HEK293T (cell line): ENCODE measurements around the gene SORBS2.

Experiments used
- CTCF ChIA-PET: fragments of 350-600 bp; formaldehyde crosslinking; extraction: SDS; loops from one replicate; lab custom pipeline; 2021; ENCODE audit warnings: antibody characterized with exemption, inconsistent platforms; lab: Yijun Ruan, JAX
- POLR2A ChIA-PET: fragments of 350-600 bp; formaldehyde crosslinking; extraction: SDS; loops from one replicate; lab custom pipeline; 2020; ENCODE audit warnings: antibody characterized with exemption, inconsistent platforms; lab: Yijun Ruan, JAX
- DNase-seq: peaks from one replicate; pipeline ENCODE4 v3.0.0; 2012; ENCODE audit warnings: mixed read lengths; ENCODE audit errors: extremely low spot score
- ARNT ChIP-seq: fragments of 450-650 bp; IDR thresholded peaks from 2 replicates; pipeline ENCODE4 v1.6.1; 2017; ENCODE audit warnings: mild to moderate bottlenecking
- BHLHE40 ChIP-seq: fragments of 450-650 bp; IDR thresholded peaks from 2 replicates; pipeline ENCODE4 v1.6.1; 2016; ENCODE audit warnings: mild to moderate bottlenecking, moderate library complexity, borderline replicate concordance
- CTBP1 ChIP-seq: fragments of 450-650 bp; IDR thresholded peaks from 2 replicates; pipeline ENCODE4 v1.6.1; 2016; ENCODE audit warnings: borderline replicate concordance
- ELF4 ChIP-seq: fragments of 450-650 bp; IDR thresholded peaks from 2 replicates; pipeline ENCODE4 v1.6.1; 2017; ENCODE audit warnings: antibody characterized with exemption
- FOXA1 ChIP-seq: fragments of 450-650 bp; IDR thresholded peaks from 2 replicates; pipeline ENCODE4 v1.6.1; 2016; ENCODE audit warnings: mild to moderate bottlenecking
- FOXK2 ChIP-seq: fragments of 450-650 bp; IDR thresholded peaks from 2 replicates; pipeline ENCODE4 v1.6.1; 2016; ENCODE audit warnings: mild to moderate bottlenecking
- FOXM1 ChIP-seq: fragments of 450-650 bp; IDR thresholded peaks from 2 replicates; pipeline ENCODE4 v1.6.1; 2017; ENCODE audit warnings: mild to moderate bottlenecking, borderline replicate concordance
- HDGF ChIP-seq: fragments of 450-650 bp; IDR thresholded peaks from 2 replicates; pipeline ENCODE4 v1.6.1; 2017; ENCODE audit warnings: antibody characterized with exemption, borderline replicate concordance
- L3MBTL2 ChIP-seq: fragments of 450-650 bp; conservative IDR thresholded peaks from 2 replicates; pipeline ENCODE4 v1.6.1; 2016; ENCODE audit warnings: mild to moderate bottlenecking
- LEF1 ChIP-seq: fragments of 450-650 bp; IDR thresholded peaks from 2 replicates; pipeline ENCODE4 v1.6.1; 2017; ENCODE audit warnings: mild to moderate bottlenecking, borderline replicate concordance
- NFRKB ChIP-seq: fragments of 450-650 bp; IDR thresholded peaks from 2 replicates; pipeline ENCODE4 v1.6.1; 2016; ENCODE audit warnings: mild to moderate bottlenecking, moderate library complexity
- SP1 ChIP-seq: fragments of 450-650 bp; IDR thresholded peaks from 2 replicates; pipeline ENCODE4 v1.6.1; 2017
- SUZ12 ChIP-seq: fragments of 450-650 bp; IDR thresholded peaks from 2 replicates; pipeline ENCODE4 v1.6.1; 2016; ENCODE audit warnings: mild to moderate bottlenecking
- TARDBP ChIP-seq: fragments of 450-650 bp; IDR thresholded peaks from 2 replicates; pipeline ENCODE4 v1.6.1; 2016
- ZNF384 ChIP-seq: fragments of 450-650 bp; IDR thresholded peaks from 2 replicates; pipeline ENCODE4 v1.6.1; 2016
- TF ChIP-seq, protein P1 (sequence below): fragments of 450-650 bp; IDR thresholded peaks from 2 replicates; pipeline ENCODE4 v1.6.1; 2016

SORBS2 gene

GRCh38 chr4:185644408-185644807 lies 167.6 kb downstream of the SORBS2 start:
- ChIA-PET CTCF (no interaction called here), POLR2A (no interaction called here)
- TF ChIP-seq ELF4, result no peak
- DNase-seq, result no peak

GRCh38 chr4:185642907-185643306 lies 169.1 kb downstream of the SORBS2 start:
- TF ChIP-seq L3MBTL2, result no peak
- TF ChIP-seq CTBP1, result no peak
- no peak for TF ChIP-seq SUZ12
- TF ChIP-seq, protein P1, sequence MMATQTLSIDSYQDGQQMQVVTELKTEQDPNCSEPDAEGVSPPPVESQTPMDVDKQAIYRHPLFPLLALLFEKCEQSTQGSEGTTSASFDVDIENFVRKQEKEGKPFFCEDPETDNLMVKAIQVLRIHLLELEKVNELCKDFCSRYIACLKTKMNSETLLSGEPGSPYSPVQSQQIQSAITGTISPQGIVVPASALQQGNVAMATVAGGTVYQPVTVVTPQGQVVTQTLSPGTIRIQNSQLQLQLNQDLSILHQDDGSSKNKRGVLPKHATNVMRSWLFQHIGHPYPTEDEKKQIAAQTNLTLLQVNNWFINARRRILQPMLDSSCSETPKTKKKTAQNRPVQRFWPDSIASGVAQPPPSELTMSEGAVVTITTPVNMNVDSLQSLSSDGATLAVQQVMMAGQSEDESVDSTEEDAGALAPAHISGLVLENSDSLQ, result no peak
- no peak for TF ChIP-seq FOXA1
- TF ChIP-seq FOXK2, result no peak
- no peak for TF ChIP-seq ZNF384
- TF ChIP-seq NFRKB, result no peak
- TF ChIP-seq LEF1, result no peak
- TF ChIP-seq ARNT, result no peak
- no peak for TF ChIP-seq HDGF
- no peak for TF ChIP-seq ELF4
- no peak for TF ChIP-seq SP1
- TF ChIP-seq FOXM1, result no peak
- TF ChIP-seq BHLHE40, result no peak
- no peak for DNase-seq
- ChIA-PET CTCF (interaction anchor here (2.1 kb wide), 1 partner anchor 379 kb away, joined by 14 read pairs; no protein-coding TSS in a partner anchor), POLR2A (interaction anchor here (0.8 to 1.4 kb wide), 2 partner anchors 14 to 379 kb away, joined by 3 read pairs; no protein-coding TSS in a partner anchor)

DNA sequence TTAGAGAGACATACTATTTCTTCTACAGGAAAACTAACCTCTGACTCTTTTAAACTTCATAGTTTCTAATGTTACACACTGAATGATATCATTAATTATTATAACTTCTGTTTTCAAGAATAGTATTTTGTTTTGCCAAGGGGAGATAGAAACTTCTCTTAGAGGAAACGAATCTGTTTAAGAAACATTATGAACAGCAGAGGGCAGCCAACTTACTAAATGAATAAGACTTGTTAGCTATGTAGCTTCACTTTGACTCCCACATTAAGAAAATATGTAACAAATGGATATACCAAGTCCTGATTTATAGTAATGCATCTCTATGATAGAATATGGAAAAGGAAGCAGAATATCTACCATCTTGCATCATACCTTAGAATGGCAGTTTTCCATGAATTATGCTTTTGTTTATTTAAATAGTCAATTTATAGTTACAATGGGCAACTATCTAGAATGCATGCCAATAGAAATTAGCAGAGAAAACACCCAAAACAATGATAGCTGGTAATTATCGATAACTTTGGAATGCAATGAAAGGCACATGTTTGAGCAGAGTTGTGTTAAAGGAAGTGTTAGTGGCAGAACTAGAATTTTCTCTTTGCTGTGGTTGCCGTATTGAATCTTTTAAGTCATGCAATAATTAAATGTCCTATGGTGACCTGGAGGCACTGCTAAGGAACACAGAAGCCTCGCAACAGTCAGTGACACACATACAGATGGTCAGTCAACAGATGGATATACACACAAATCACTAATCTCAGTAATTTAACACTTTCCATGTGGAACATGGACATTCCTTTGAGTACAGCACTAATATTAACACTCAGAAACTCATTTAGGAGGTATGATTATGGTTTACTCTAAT lies 171.0 kb downstream of the SORBS2 start:
- TF ChIP-seq NFRKB (no peak), SUZ12 (no peak), FOXK2 (no peak), BHLHE40 (no peak), SP1 (no peak), HDGF (no peak), FOXM1 (no peak), TARDBP (no peak), FOXA1 (no peak), CTBP1 (no peak)
- TF ChIP-seq, protein P1, result no peak
- DNase-seq, result no peak
- CTCF ChIA-PET, result interaction anchor here (0.6 to 3.3 kb wide), 8 partner anchors 30 to 489 kb away, joined by 3 to 23 read pairs (median 4); partner anchors contain the start of gene SORBS2
- POLR2A ChIA-PET, result no interaction called here

- POLR2A ChIA-PET, result interaction anchor here (1.2 kb wide), 1 partner anchor 231 kb away, joined by 3 read pairs; no protein-coding TSS in a partner anchor
- no peak for TF ChIP-seq L3MBTL2
- TF ChIP-seq FOXA1, result no peak
- no peak for TF ChIP-seq FOXK2
- no peak for TF ChIP-seq BHLHE40
- TF ChIP-seq ARNT, result no peak
- no peak for TF ChIP-seq SP1
- no peak for TF ChIP-seq NFRKB
- no peak for TF ChIP-seq SUZ12
- TF ChIP-seq ELF4, result no peak
- no peak for TF ChIP-seq ZNF384
- TF ChIP-seq FOXM1, result no peak
- TF ChIP-seq, protein P1, result no peak
- no peak for TF ChIP-seq CTBP1
- no peak for TF ChIP-seq HDGF
- TF ChIP-seq TARDBP, result no peak
- no peak for TF ChIP-seq LEF1
- DNase-seq, result no peak
- CTCF ChIA-PET, result interaction anchor here (1.3 to 3.3 kb wide), 2 partner anchors 383 to 399 kb away, joined by 5 to 23 read pairs; no protein-coding TSS in a partner anchor
These were observed 173.3 kb downstream of the SORBS2 start for GRCh38 chr4:185638548-185639301.

GRCh38 chr4:185638093-185638492 lies 173.9 kb downstream of the SORBS2 start:
- POLR2A ChIA-PET, result interaction anchor here (1.2 kb wide), 1 partner anchor 232 kb away, joined by 3 read pairs; no protein-coding TSS in a partner anchor
- CTCF ChIA-PET, result interaction anchor here (3.3 kb wide), 1 partner anchor 383 kb away, joined by 23 read pairs; no protein-coding TSS in a partner anchor
- DNase-seq, result no peak
- TF ChIP-seq ARNT, result no peak
